ENCODE data around the gene NUP98.
"Not testable (repeated sequence)": the region's sequence is repeated elsewhere in the genome, so short reads cannot be mapped to it uniquely, and the experiment has no call there.

NUP98 gene

GRCh38 chr11:3658252-3658651 is 139.1 kb downstream of the NUP98 start:
- Histone ChIP-seq H3K9me3 (ENCODE audit: control insufficient read depth, insufficient read depth, low read depth, low read length) (no peaks in the 10 kb centered on the region), H3K27ac (ENCODE audit: extremely low read depth, low read depth, low read length) (no peak overlapping the region)
- TF ChIP-seq ZBTB8A (tag by site-specific recombination; IDR thresholded peaks at IDR 0.05) = no peak
- no peak for TF ChIP-seq ZNF549 (tag by site-specific recombination; IDR thresholded peaks at IDR 0.05)
- TF ChIP-seq ZNF707 (tag by site-specific recombination; IDR thresholded peaks at IDR 0.05) = peak; percentile 73
- no peak for TF ChIP-seq ZNF670 (tag by site-specific recombination; IDR thresholded peaks at IDR 0.05; ENCODE audit: low read depth)

GRCh38 chr11:3657331-3657730 is 140.0 kb downstream of the NUP98 start:
- H3K9me3 ChIP-seq (ENCODE audit: control insufficient read depth, insufficient read depth, low read depth, low read length); CTCF ChIA-PET; H3K36me3 ChIP-seq (ENCODE audit: control insufficient read depth in 2 of 2, insufficient read depth in 1 of 2, low read length in 2 of 2); H3K4me1 ChIP-seq (ENCODE audit: control insufficient read depth, insufficient read depth, low read length); H3K4me3 ChIP-seq (ENCODE audit: low read depth, low read length); H3K27ac ChIP-seq (ENCODE audit: extremely low read depth, low read depth, low read length): not testable (repeated sequence)
- POLR2A ChIA-PET = interaction anchor here (1.0 kb wide), 1 partner anchor 391 kb away, joined by 3 read pairs; no protein-coding TSS in a partner anchor

More at GRCh38 chr11:3658252-3658651, 139.1 kb downstream of the NUP98 start:
- POLR2A ChIA-PET = interaction anchor here (1.0 kb wide), 1 partner anchor 390 kb away, joined by 3 read pairs; no protein-coding TSS in a partner anchor
- CTCF ChIA-PET = no interaction called here
- Histone ChIP-seq H3K4me1 (ENCODE audit: control insufficient read depth, insufficient read depth, low read length) (no peaks in the 10 kb centered on the region), H3K36me3 (ENCODE audit: control insufficient read depth in 2 of 2, insufficient read depth in 1 of 2, low read length in 2 of 2) (no peaks in the 10 kb centered on the region), H3K4me3 (ENCODE audit: low read depth, low read length) (no peak overlapping the region)

GRCh38 chr11:3655547-3655946 is 141.8 kb downstream of the NUP98 start:
- H3K4me1 ChIP-seq (ENCODE audit: control insufficient read depth, insufficient read depth, low read length) = no peaks in the 10 kb centered on the region
- ChIA-PET CTCF (no interaction called here), POLR2A (no interaction called here)
- H3K27ac ChIP-seq (ENCODE audit: extremely low read depth, low read depth, low read length) = no peak overlapping the region
- no peaks in the 10 kb centered on the region for H3K9me3 ChIP-seq (ENCODE audit: control insufficient read depth, insufficient read depth, low read depth, low read length)
- H3K4me3 ChIP-seq (ENCODE audit: low read depth, low read length) = no peak overlapping the region
- no peaks in the 10 kb centered on the region for H3K36me3 ChIP-seq (ENCODE audit: control insufficient read depth in 2 of 2, insufficient read depth in 1 of 2, low read length in 2 of 2)
- TF ChIP-seq KLF8 (tag by site-specific recombination; IDR thresholded peaks at IDR 0.05) (no peak), SCRT2 (tag by site-specific recombination; IDR thresholded peaks at IDR 0.05) (no peak), ZNF585B (tag by site-specific recombination; IDR thresholded peaks at IDR 0.05) (no peak), ZNF513 (tag by site-specific recombination; IDR thresholded peaks at IDR 0.05) (no peak), ZNF449 (tag by site-specific recombination; IDR thresholded peaks at IDR 0.05) (no peak), ZFP69B (tag by site-specific recombination; IDR thresholded peaks at IDR 0.05) (no peak), ZNF510 (tag by site-specific recombination; IDR thresholded peaks at IDR 0.05; ENCODE audit: insufficient replicate concordance) (no peak), ZNF394 (tag by site-specific recombination; IDR thresholded peaks at IDR 0.05; ENCODE audit: borderline replicate concordance) (no peak), ZNF629 (tag by site-specific recombination; IDR thresholded peaks at IDR 0.05) (no peak), ZNF626 (tag by site-specific recombination; IDR thresholded peaks at IDR 0.05) (no peak), TRIM28 (IDR thresholded peaks at IDR 0.05; ENCODE audit: borderline replicate concordance, low read length) (no peak), CTCF (tag by site-specific recombination; IDR thresholded peaks at IDR 0.05) (no peak), ZFHX2 (tag by site-specific recombination; conservative IDR thresholded peaks at IDR 0.05) (no peak), IKZF3 (tag by site-specific recombination; IDR thresholded peaks at IDR 0.05) (no peak), SP7 (tag by site-specific recombination; IDR thresholded peaks at IDR 0.05) (no peak), ZNF26 (tag by site-specific recombination; IDR thresholded peaks at IDR 0.05) (no peak)

- H3K4me1 ChIP-seq (ENCODE audit: control insufficient read depth, insufficient read depth, low read length); H3K4me3 ChIP-seq (ENCODE audit: low read depth, low read length); H3K9me3 ChIP-seq (ENCODE audit: control insufficient read depth, insufficient read depth, low read depth, low read length); CTCF ChIA-PET; POLR2A ChIA-PET; H3K27ac ChIP-seq (ENCODE audit: extremely low read depth, low read depth, low read length); H3K36me3 ChIP-seq (ENCODE audit: control insufficient read depth in 2 of 2, insufficient read depth in 1 of 2, low read length in 2 of 2): not testable (repeated sequence)
These were observed 144.8 kb downstream of the NUP98 start for GRCh38 chr11:3652514-3652913.

- H3K27ac ChIP-seq (ENCODE audit: extremely low read depth, low read depth, low read length); H3K36me3 ChIP-seq (ENCODE audit: control insufficient read depth in 2 of 2, insufficient read depth in 1 of 2, low read length in 2 of 2); H3K4me3 ChIP-seq (ENCODE audit: low read depth, low read length); CTCF ChIA-PET; H3K4me1 ChIP-seq (ENCODE audit: control insufficient read depth, insufficient read depth, low read length); H3K9me3 ChIP-seq (ENCODE audit: control insufficient read depth, insufficient read depth, low read depth, low read length); POLR2A ChIA-PET: not testable (repeated sequence)
These were observed 148.0 kb downstream of the NUP98 start for GRCh38 chr11:3649374-3649773.

Data from HEK293 (cell line).